Kidney tubule cell (primary cell): ENCODE results near the gene TENM4.
A peak's percentile ranks its signal among the peaks of the same experiment; 100 is the strongest.

Source experiments
- DNase-seq: peaks from one replicate; pipeline ENCODE4 v3.0.0-alpha.2; 2018; ENCODE audit warnings: low spot score

The TENM4 gene

GRCh38 chr11:79055856-79056631, 384.8 kb downstream of the TENM4 start:
- no peak for DNase-seq

GRCh38 chr11:79054636-79055035, 386.2 kb downstream of the TENM4 start:
- peak; percentile 25 for DNase-seq

GRCh38 chr11:79052544-79052943, 388.3 kb downstream of the TENM4 start:
- DNase-seq, result no peak

- no peak for DNase-seq
Measured at GRCh38 chr11:79050786-79051185, 390.0 kb downstream of the TENM4 start.

GRCh38 chr11:79049741-79050179, 391.1 kb downstream of the TENM4 start:
- no peak for DNase-seq

- no peak for DNase-seq
Measured at GRCh38 chr11:79047980-79048379, 392.9 kb downstream of the TENM4 start.

GRCh38 chr11:79047321-79047720, 393.5 kb downstream of the TENM4 start:
- DNase-seq, result no peak

GRCh38 chr11:79046366-79046765, 394.5 kb downstream of the TENM4 start:
- no peak for DNase-seq

GRCh38 chr11:79045800-79046304, 395.0 kb downstream of the TENM4 start:
- peak; percentile 53 for DNase-seq

- peak; percentile 39 for DNase-seq
Measured at GRCh38 chr11:79045018-79045799, 395.6 kb downstream of the TENM4 start.

- no peak for DNase-seq
Measured at GRCh38 chr11:79044201-79044600, 396.6 kb downstream of the TENM4 start.

- no peak for DNase-seq
Measured at GRCh38 chr11:79043726-79044125, 397.1 kb downstream of the TENM4 start.

GRCh38 chr11:79042824-79043223, 398.0 kb downstream of the TENM4 start:
- no peak for DNase-seq

- DNase-seq, result no peak
Measured at GRCh38 chr11:79040348-79040747, 400.5 kb downstream of the TENM4 start.

- DNase-seq, result no peak
Measured at GRCh38 chr11:79039122-79039521, 401.7 kb downstream of the TENM4 start.

GRCh38 chr11:79035881-79036280, 404.9 kb downstream of the TENM4 start:
- DNase-seq, result no peak

GRCh38 chr11:79033833-79034232, 407.0 kb downstream of the TENM4 start:
- DNase-seq, result no peak

GRCh38 chr11:79030448-79030847, 410.4 kb downstream of the TENM4 start:
- no peak for DNase-seq

GRCh38 chr11:79028225-79028624, 412.6 kb downstream of the TENM4 start:
- DNase-seq, result no peak

- DNase-seq, result no peak
Measured at GRCh38 chr11:79026803-79027445, 413.9 kb downstream of the TENM4 start.

- no peak for DNase-seq
Measured at GRCh38 chr11:79025622-79026021, 415.2 kb downstream of the TENM4 start.

GRCh38 chr11:79025097-79025496, 415.7 kb downstream of the TENM4 start:
- DNase-seq, result no peak

GRCh38 chr11:79022265-79022664, 418.6 kb downstream of the TENM4 start:
- no peak for DNase-seq
